ENCODE data around the gene RPS18.

Gene RPS18

GRCh38 chr6:33314943-33315792 lies 43.3 kb downstream of the RPS18 start:
- no peak for DNase-seq (ENCODE audit: low read depth)

- DNase-seq (ENCODE audit: low read depth) = no peak
These were observed 44.1 kb downstream of the RPS18 start for GRCh38 chr6:33315793-33316602.

- DNase-seq (ENCODE audit: low read depth) = no peak
These were observed 44.9 kb downstream of the RPS18 start for GRCh38 chr6:33316603-33317418.

- no peak for DNase-seq (ENCODE audit: low read depth)
These were observed 45.5 kb downstream of the RPS18 start for GRCh38 chr6:33317419-33317668.

- peak; percentile 92 for DNase-seq (ENCODE audit: low read depth)
These were observed 46.0 kb downstream of the RPS18 start, which contains the start of gene ZBTB22 for GRCh38 chr6:33317669-33318425. Gene ZBTB22 (minus strand): TSS chr6:33317744. CDS start chr6:33316916, 828 bp downstream.

GRCh38 chr6:33318426-33319073 lies 46.7 kb downstream of the RPS18 start:
- DNase-seq (ENCODE audit: low read depth) = no peak

GRCh38 chr6:33319939-33320314 lies 48.1 kb downstream of the RPS18 start:
- DNase-seq (ENCODE audit: low read depth) = no peak

GRCh38 chr6:33320315-33321181 lies 48.7 kb downstream of the RPS18 start:
- DNase-seq (ENCODE audit: low read depth) = no peak

- no peak for DNase-seq (ENCODE audit: low read depth)
These were observed 49.4 kb downstream of the RPS18 start for GRCh38 chr6:33321227-33321626.

GRCh38 chr6:33323623-33323948 lies 51.7 kb downstream of the RPS18 start:
- no peak for DNase-seq (ENCODE audit: low read depth)

- DNase-seq (ENCODE audit: low read depth) = no peak
These were observed 52.2 kb downstream of the RPS18 start for GRCh38 chr6:33324125-33324524.

All from activated T-cell treated with anti-CD3 and anti-CD28 coated beads for 48 hours (primary cell).